IMR-90 (cell line): Measurements from ENCODE around the gene MPPED1. TPM values are rescaled to one million over a fixed set of nuclear protein-coding genes. Genes with fewer than 3 reads are reported as not detected.

Source experiments
- ATAC-seq: fragments of 200-7000 bp; cut with Tn5 transposase; 2 replicates; pipeline ENCODE4 v1.9.1; 2020; ENCODE audit warnings: low read depth, mild to moderate bottlenecking, moderate library complexity
- BruUV-seq: library from RNA; stranded (reverse); fragments of 400-500 nt; replicated peaks from 2 replicates; lab custom pipeline; 2021; lab: Mats Ljungman, UMichigan
- CTCF ChIA-PET: fragments of 300-600 bp; formaldehyde crosslinking; extraction: SDS; loops from one replicate; lab custom pipeline; 2021; ENCODE audit warnings: antibody characterized with exemption; lab: Yijun Ruan, JAX
- POLR2A ChIA-PET: fragments of 300-600 bp; sonication (Branson Sonifier 250); formaldehyde crosslinking; loops from one replicate; lab custom pipeline; 2022; ENCODE audit warnings: antibody characterized with exemption; ENCODE audit not compliant: unreplicated experiment; lab: Charles Lee
- DNase-seq: peaks from one replicate; pipeline ENCODE4 v3.0.0; 2013
- H2AFZ ChIP-seq: replicated peaks from 2 replicates; pipeline ENCODE3; 2013; ENCODE audit warnings: low read length, mild to moderate bottlenecking; ENCODE audit not compliant: poor library complexity
- H2AK5ac ChIP-seq: 2 replicates; pipeline ENCODE4 v1.6.1; 2013; ENCODE audit warnings: low read depth, low read length, inconsistent platforms
- H2AK9ac ChIP-seq: replicated peaks from 2 replicates; pipeline ENCODE3; 2013; ENCODE audit warnings: mild to moderate bottlenecking, low read depth, low read length, moderate library complexity; ENCODE audit not compliant: poor library complexity
- H2BK120ac ChIP-seq: 2 replicates; pipeline ENCODE4 v1.6.1; 2013; ENCODE audit warnings: low read depth, low read length, inconsistent platforms
- H2BK15ac ChIP-seq: 3 replicates; pipeline ENCODE4 v1.6.1; 2013; ENCODE audit warnings: low read depth, low read length, inconsistent platforms
- H2BK20ac ChIP-seq: 2 replicates; pipeline ENCODE4 v1.6.1; 2013; ENCODE audit warnings: low read depth, mild to moderate bottlenecking, inconsistent platforms, low read length, moderate library complexity
- H2BK5ac ChIP-seq: 2 replicates; pipeline ENCODE4 v1.6.1; 2013; ENCODE audit warnings: mild to moderate bottlenecking, low read depth, low read length, inconsistent platforms; ENCODE audit not compliant: poor library complexity, severe bottlenecking
- H3K14ac ChIP-seq: replicated peaks from 2 replicates; pipeline ENCODE4 v1.6.1; 2013; ENCODE audit warnings: low read depth, low read length, inconsistent platforms
- H3K18ac ChIP-seq: 2 replicates; pipeline ENCODE4 v1.6.1; 2013; ENCODE audit warnings: low read depth, low read length, control low read depth
- H3K23ac ChIP-seq: 2 replicates; pipeline ENCODE4 v1.6.1; 2013; ENCODE audit warnings: low read depth, low read length, inconsistent platforms
- H3K27ac ChIP-seq: 2 replicates; pipeline ENCODE4 v1.5.1; 2013; ENCODE audit warnings: mild to moderate bottlenecking, control low read depth, low read length; ENCODE audit not compliant: insufficient read depth
- H3K27me3 ChIP-seq: 2 replicates; pipeline ENCODE4 v1.6.1; 2013; ENCODE audit warnings: low read length; ENCODE audit not compliant: control insufficient read depth, insufficient read depth
- H3K36me3 ChIP-seq: 2 replicates; pipeline ENCODE4 v1.6.1; 2013; ENCODE audit warnings: low read length, mixed read lengths; ENCODE audit not compliant: control insufficient read depth, insufficient read depth
- H3K4ac ChIP-seq: 2 replicates; pipeline ENCODE4 v1.6.1; 2013; ENCODE audit warnings: low read depth, low read length, inconsistent platforms
- H3K4me1 ChIP-seq: 2 replicates; pipeline ENCODE4 v1.6.1; 2013; ENCODE audit warnings: low read length, mixed read lengths; ENCODE audit not compliant: control insufficient read depth, insufficient read depth
- H3K4me2 ChIP-seq: 2 replicates; pipeline ENCODE4 v1.6.1; 2013; ENCODE audit warnings: low read depth, mild to moderate bottlenecking, control low read depth, low read length, moderate library complexity
- H3K4me3 ChIP-seq: 2 replicates; pipeline ENCODE4 v1.5.1; 2013; ENCODE audit warnings: low read depth, mild to moderate bottlenecking, control low read depth, low read length, moderate library complexity; ENCODE audit not compliant: insufficient read depth
- H3K56ac ChIP-seq: 2 replicates; pipeline ENCODE4 v1.6.1; 2013; ENCODE audit warnings: low read length, inconsistent platforms; ENCODE audit not compliant: insufficient read depth; ENCODE audit errors: extremely low read depth
- H3K79me1 ChIP-seq, 2 experiments: 2 replicates each; pipeline ENCODE4 v1.6.1; 2013; ENCODE audit warnings: low read length in 2 of 2, inconsistent platforms in 1 of 2, low read depth in 1 of 2
- H3K9ac ChIP-seq: 2 replicates; pipeline ENCODE4 v1.6.1; 2013; ENCODE audit warnings: low read depth, low read length, control low read depth
- H3K9me1 ChIP-seq: 2 replicates; pipeline ENCODE4 v1.6.1; 2013; ENCODE audit warnings: low read length, inconsistent platforms; ENCODE audit not compliant: insufficient read depth
- H3K9me3 ChIP-seq: 2 replicates; pipeline ENCODE4 v1.6.1; 2013; ENCODE audit warnings: low read length; ENCODE audit not compliant: control insufficient read depth, insufficient read depth
- H4K20me1 ChIP-seq: 2 replicates; pipeline ENCODE4 v1.6.1; 2013; ENCODE audit warnings: low read length, inconsistent platforms; ENCODE audit not compliant: insufficient read depth
- H4K5ac ChIP-seq: 2 replicates; pipeline ENCODE4 v1.6.1; 2013; ENCODE audit warnings: mild to moderate bottlenecking, low read depth, low read length, control low read depth
- H4K8ac ChIP-seq, 2 experiments: 2 replicates each; pipeline ENCODE4 v1.6.1; 2013; ENCODE audit warnings: low read depth in 2 of 2, low read length in 2 of 2, control low read depth in 1 of 2, inconsistent platforms in 1 of 2
- H4K91ac ChIP-seq: 2 replicates; pipeline ENCODE4 v1.6.1; 2013; ENCODE audit warnings: low read depth, low read length, inconsistent platforms; ENCODE audit not compliant: insufficient read depth
- BHLHE40 ChIP-seq: fragments of 150-350 bp; IDR thresholded peaks from 2 replicates; pipeline ENCODE4 v1.6.1; 2016; ENCODE audit warnings: mild to moderate bottlenecking, low read depth, low read length
- CEBPB ChIP-seq: IDR thresholded peaks from 2 replicates; pipeline ENCODE4 v1.6.1; 2012; ENCODE audit warnings: low read depth, low read length, improper control_type of control experiment
- CHD1 ChIP-seq: IDR thresholded peaks from 2 replicates; pipeline ENCODE4 v1.6.1; 2012; ENCODE audit warnings: low read depth, low read length, improper control_type of control experiment
- CTCF ChIP-seq: conservative IDR thresholded peaks from 2 replicates; pipeline ENCODE4 v1.5.1; 2012; ENCODE audit warnings: mild to moderate bottlenecking, low read depth, low read length, improper control_type of control experiment
- ELK1 ChIP-seq: fragments of 150-350 bp; IDR thresholded peaks from 2 replicates; pipeline ENCODE4 v1.6.1; 2016; ENCODE audit warnings: low read depth, mild to moderate bottlenecking, low read length, moderate library complexity, borderline replicate concordance
- FOS ChIP-seq: fragments of 150-350 bp; IDR thresholded peaks from 2 replicates; pipeline ENCODE4 v1.6.1; 2016; ENCODE audit warnings: low read depth, low read length
- MAFK ChIP-seq: IDR thresholded peaks from 2 replicates; pipeline ENCODE4 v1.6.1; 2012; ENCODE audit warnings: low read depth, low read length, improper control_type of control experiment
- MAZ ChIP-seq: IDR thresholded peaks from 2 replicates; pipeline ENCODE4 v1.6.1; 2012; ENCODE audit warnings: low read depth, mild to moderate bottlenecking, low read length, improper control_type of control experiment, moderate library complexity, borderline replicate concordance
- MXI1 ChIP-seq: IDR thresholded peaks from 2 replicates; pipeline ENCODE4 v1.6.1; 2012; ENCODE audit warnings: low read depth, mild to moderate bottlenecking, low read length, moderate library complexity, borderline replicate concordance
- NFE2L2 ChIP-seq: fragments of 150-350 bp; IDR thresholded peaks from 2 replicates; pipeline ENCODE4 v1.6.1; 2016; ENCODE audit warnings: low read depth, mild to moderate bottlenecking, low read length
- POLR2A ChIP-seq: IDR thresholded peaks from 2 replicates; pipeline ENCODE4 v1.6.1; 2012; ENCODE audit warnings: mild to moderate bottlenecking, low read depth, low read length
- RAD21 ChIP-seq: IDR thresholded peaks from 2 replicates; pipeline ENCODE4 v1.6.1; 2012; ENCODE audit warnings: low read length, improper control_type of control experiment
- RCOR1 ChIP-seq: IDR thresholded peaks from 2 replicates; pipeline ENCODE4 v1.6.1; 2012; ENCODE audit warnings: mild to moderate bottlenecking, low read length, improper control_type of control experiment; ENCODE audit not compliant: insufficient replicate concordance
- RFX5 ChIP-seq: IDR thresholded peaks from 2 replicates; pipeline ENCODE4 v1.8.0; 2012; ENCODE audit warnings: low read depth, mild to moderate bottlenecking, low read length, moderate library complexity
- SMC3 ChIP-seq: fragments of 150-350 bp; IDR thresholded peaks from 2 replicates; pipeline ENCODE4 v1.6.1; 2016; ENCODE audit warnings: low read depth, mild to moderate bottlenecking, antibody characterized with exemption, low read length, moderate library complexity
- USF2 ChIP-seq: fragments of 150-350 bp; IDR thresholded peaks from 2 replicates; pipeline ENCODE4 v1.6.1; 2017; ENCODE audit warnings: mild to moderate bottlenecking, antibody characterized with exemption, low read length, low read depth
- WGBS, 2 experiments: methylation state at CpG; one replicate each; pipeline versions ENCODE4 v1.1.5 to v1.1.7; 2013; ENCODE audit warnings: missing lambda C conversion rate in 2 of 2; ENCODE audit not compliant: insufficient read length in 1 of 2; ENCODE audit errors: extremely low coverage in 2 of 2; 5-methylcytosine and 5-hydroxymethylcytosine counted together
- dilution Hi-C: fragments of 300-500 bp; cut with HindIII; formaldehyde crosslinking; loops from one replicate; pipeline ENCODE4 v1.14.3; 2018; ENCODE audit warnings: low sequenced_read_pairs; ENCODE audit not compliant: unreplicated experiment
- in situ Hi-C: fragments of 300-500 bp; cut with MboI; formaldehyde crosslinking; loops from 3 replicates; pipeline ENCODE4 v1.14.3; 2019; ENCODE audit warnings: low sequenced_read_pairs, inconsistent platforms, mixed read lengths
- intact Hi-C: fragments of 100-400 bp; cut with micrococcal nuclease; formaldehyde crosslinking; loops from 2 replicates; pipeline ENCODE4 v1.10.0; 2022
- polyA plus RNA-seq, 3 experiments: library from polyadenylated mRNA; depleted of rRNA; stranded (reverse); fragments of >200 nt; gene quantifications; 2 replicates each; pipeline ENCODE4 v1.2.3, GENCODE V29; 2012; ENCODE audit warnings: low replicate concordance in 1 of 3
- total RNA-seq: library from RNA; depleted of rRNA; stranded (reverse); fragments of >200 nt; gene quantifications from 2 replicates; pipeline ENCODE4 v1.2.3, GENCODE V29; 2012

Gene MPPED1
- total and polyA plus RNA-seq, 2 of the 4 experiments (the other 2 are of a cell fraction): not detected

GRCh38 chr22:43395086-43395695, 16.6 kb upstream of the MPPED1 start:
- H3K36me3 ChIP-seq: no peaks in the 10 kb centered on the region
- no peak overlapping the region for H3K4me2 ChIP-seq
- no peak overlapping the region for H2BK5ac ChIP-seq
- no peaks in the 10 kb centered on the region for H3K79me1 ChIP-seq
- 100% methylated on average over 1 of the region's 9 CpGs; no CpG with 5 or more reads in 1 of the 2 experiments for WGBS, 2 experiments
- TF ChIP-seq CTCF (no peak), MAZ (no peak), ELK1 (no peak), SMC3 (no peak), RAD21 (no peak), NFE2L2 (no peak), CEBPB (no peak), MAFK (no peak), FOS (no peak), BHLHE40 (no peak), RFX5 (no peak), RCOR1 (no peak), USF2 (no peak), POLR2A (no peak), MXI1 (no peak), CHD1 (no peak)
- H3K14ac ChIP-seq: no peak overlapping the region
- no peak overlapping the region for H4K5ac ChIP-seq
- H3K9me3 ChIP-seq: no peaks in the 10 kb centered on the region
- no peak overlapping the region for H3K4me3 ChIP-seq
- CTCF ChIA-PET: no interaction called here
- H3K9me1 ChIP-seq: no peaks in the 10 kb centered on the region
- in situ Hi-C loops: loop anchor here (25.0 kb wide), 1 partner anchor 1242 kb away; no protein-coding TSS in a partner anchor
- ATAC-seq (no peak), DNase-seq (no peak)
- peaks cover 7% of the 10 kb centered on the region; the same call in 1 of the 2 replicates for H3K27me3 ChIP-seq
- H4K8ac ChIP-seq: no peak overlapping the region
- intact Hi-C loops: no loop called here
- no peak overlapping the region for H3K27ac ChIP-seq
- dilution Hi-C loops: no loop called here
- POLR2A ChIA-PET: no interaction called here
- H2BK15ac ChIP-seq: no peak overlapping the region
- no peaks in the 10 kb centered on the region for H3K4me1 ChIP-seq
- H2BK20ac ChIP-seq: no peak overlapping the region
- H2AK9ac ChIP-seq: no peak overlapping the region
- H2BK120ac ChIP-seq: no peak overlapping the region
- H2AFZ ChIP-seq: no peak overlapping the region
- no peak overlapping the region for H2AK5ac ChIP-seq
- no peak overlapping the region for H3K4ac ChIP-seq
- no peak overlapping the region for H3K56ac ChIP-seq
- H4K91ac ChIP-seq: no peak overlapping the region
- BruUV-seq: no TSS peak
- no peak overlapping the region for H3K23ac ChIP-seq
- no peak overlapping the region for H3K18ac ChIP-seq
- no peak overlapping the region for H3K9ac ChIP-seq
- no peaks in the 10 kb centered on the region for H4K20me1 ChIP-seq
